Measurements from ENCODE around the gene TBX18. TPM values are rescaled to one million over a fixed set of nuclear protein-coding genes. Genes with fewer than 3 reads are reported as not detected.

TBX18 gene
- total and polyA plus RNA-seq, 2 of the 4 experiments (the other 2 are of a cell fraction), result 0.86 to 1.3 TPM

GRCh38 chr6:84739866-84740208 lies 24.6 kb downstream of the TBX18 start:
- no peak overlapping the region for H3K23ac ChIP-seq (ENCODE audit: low read depth, low read length)
- no peak overlapping the region for H2BK20ac ChIP-seq (ENCODE audit: low read depth, low read length)
- H3K27me3 ChIP-seq (ENCODE audit: control insufficient read depth, insufficient read depth, low read length), result no peaks in the 10 kb centered on the region
- H3K4me3 ChIP-seq (ENCODE audit: insufficient read depth, low read depth, low read length), result no peak overlapping the region
- intact Hi-C loops (cut with micrococcal nuclease) (no loop called here), in situ Hi-C loops (cut with MboI; ENCODE audit: low sequenced_read_pairs) (no loop called here), dilution Hi-C loops (cut with HindIII; ENCODE audit: low sequenced_read_pairs, unreplicated experiment) (no loop called here)
- TF ChIP-seq MXI1 (IDR thresholded peaks at IDR 0.05; ENCODE audit: borderline replicate concordance, low read depth, low read length), result no peak
- H3K36me3 ChIP-seq (ENCODE audit: control insufficient read depth, insufficient read depth, low read length), result no peaks in the 10 kb centered on the region
- no TSS peak for BruUV-seq (replicated peaks)
- H4K91ac ChIP-seq (ENCODE audit: insufficient read depth, low read depth, low read length), result no peak overlapping the region
- H3K4me2 ChIP-seq (ENCODE audit: low read depth, low read length), result no peak overlapping the region
- no peak overlapping the region for H3K56ac ChIP-seq (ENCODE audit: extremely low read depth, insufficient read depth, low read length)
- no peak overlapping the region for H4K5ac ChIP-seq (ENCODE audit: low read depth, low read length)
- no peak overlapping the region for H2BK15ac ChIP-seq (ENCODE audit: low read depth, low read length)
- WGBS, 2 experiments (ENCODE audit: extremely low coverage in 2 of 2, insufficient read length in 1 of 2), result no CpG with 5 or more reads among the region's 1 CpG
- H3K14ac ChIP-seq (replicated peaks; ENCODE audit: low read depth, low read length), result no peak overlapping the region
- no peak overlapping the region for H3K18ac ChIP-seq (ENCODE audit: low read depth, low read length)
- no peaks in the 10 kb centered on the region for H3K79me1 ChIP-seq (ENCODE audit: low read depth in 1 of 2, low read length in 2 of 2)
- H3K9me1 ChIP-seq (ENCODE audit: insufficient read depth, low read length), result no peaks in the 10 kb centered on the region
- DNase-seq (no peak), ATAC-seq (ENCODE audit: low read depth) (no peak)
- no peak overlapping the region for H4K8ac ChIP-seq (ENCODE audit: low read depth in 2 of 2, low read length in 2 of 2)
- ChIA-PET CTCF (no interaction called here), POLR2A (ENCODE audit: unreplicated experiment) (no interaction called here)
- no peak overlapping the region for H3K9ac ChIP-seq (ENCODE audit: low read depth, low read length)
- no peak overlapping the region for H2AK9ac ChIP-seq (replicated peaks; ENCODE audit: low read depth, low read length, poor library complexity)
- H2BK120ac ChIP-seq (ENCODE audit: low read depth, low read length), result no peak overlapping the region
- H3K27ac ChIP-seq (ENCODE audit: insufficient read depth, low read length), result no peak overlapping the region
- no peak overlapping the region for H2AK5ac ChIP-seq (ENCODE audit: low read depth, low read length)
- H3K9me3 ChIP-seq (ENCODE audit: control insufficient read depth, insufficient read depth, low read length), result no peaks in the 10 kb centered on the region
- no peak overlapping the region for H2AFZ ChIP-seq (replicated peaks; ENCODE audit: low read length, poor library complexity)
- H3K4me1 ChIP-seq (ENCODE audit: control insufficient read depth, insufficient read depth, low read length), result no peaks in the 10 kb centered on the region
- no peak overlapping the region for H3K4ac ChIP-seq (ENCODE audit: low read depth, low read length)
- no peak overlapping the region for H2BK5ac ChIP-seq (ENCODE audit: low read depth, low read length, poor library complexity, severe bottlenecking)
- no peaks in the 10 kb centered on the region for H4K20me1 ChIP-seq (ENCODE audit: insufficient read depth, low read length)
